ENCODE measurements around the gene EPHA7.

EPHA7 gene

DNA sequence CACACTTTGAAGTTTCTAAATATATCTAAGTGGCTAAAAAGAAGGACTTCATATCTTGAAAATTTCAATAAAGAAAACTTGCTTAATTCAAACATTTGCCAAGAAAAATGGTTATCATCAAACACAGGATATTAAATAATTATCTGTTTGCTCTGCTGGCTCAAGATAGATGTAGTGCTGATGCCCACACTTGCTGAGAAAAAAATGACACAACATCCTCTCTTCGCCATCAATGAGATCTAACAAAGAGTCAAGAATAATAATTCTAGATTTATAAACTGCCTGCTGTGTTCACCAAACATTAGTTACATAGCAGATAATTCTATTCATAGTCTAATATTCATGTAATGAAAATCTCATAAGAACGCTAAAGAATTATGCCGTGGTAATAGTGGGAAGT lies 93.6 kb downstream of the EPHA7 start:
- DNase-seq (ENCODE audit: low read depth, low spot score), result no peak

DNA sequence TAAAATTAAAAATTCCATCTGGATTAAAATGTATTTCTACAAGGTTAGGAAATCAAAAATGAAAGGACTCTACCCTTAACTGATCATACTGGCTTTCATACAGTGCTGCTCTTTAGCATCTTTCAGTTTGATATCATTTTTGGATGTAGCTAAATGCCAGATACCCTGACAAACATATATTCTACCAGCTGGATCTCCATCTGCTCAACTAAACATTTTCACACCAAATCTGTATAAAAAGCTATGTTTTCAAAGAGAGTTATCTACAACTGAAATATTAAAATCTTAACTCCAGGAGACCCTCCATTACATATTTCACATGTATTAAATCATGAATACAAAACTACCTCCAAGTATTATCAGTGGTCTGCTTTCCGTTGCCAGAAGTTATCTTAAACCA lies 95.7 kb downstream of the EPHA7 start:
- no peak for DNase-seq (ENCODE audit: low read depth, low spot score)

GRCh38 chr6:93322651-93323050 lies 96.7 kb downstream of the EPHA7 start:
- DNase-seq (ENCODE audit: low read depth, low spot score), result no peak

GRCh38 chr6:93319304-93319703 lies 100.1 kb downstream of the EPHA7 start:
- no peak for DNase-seq (ENCODE audit: low read depth, low spot score)

GRCh38 chr6:93318121-93318520 lies 101.2 kb downstream of the EPHA7 start:
- no peak for DNase-seq (ENCODE audit: low read depth, low spot score)

- DNase-seq (ENCODE audit: low read depth, low spot score), result no peak
Observed at GRCh38 chr6:93317592-93317991, 101.8 kb downstream of the EPHA7 start.

GRCh38 chr6:93307505-93308409 lies 111.6 kb downstream of the EPHA7 start:
- no peak for DNase-seq (ENCODE audit: low read depth, low spot score)

GRCh38 chr6:93305088-93305487 lies 114.3 kb downstream of the EPHA7 start:
- no peak for DNase-seq (ENCODE audit: low read depth, low spot score)

DNA sequence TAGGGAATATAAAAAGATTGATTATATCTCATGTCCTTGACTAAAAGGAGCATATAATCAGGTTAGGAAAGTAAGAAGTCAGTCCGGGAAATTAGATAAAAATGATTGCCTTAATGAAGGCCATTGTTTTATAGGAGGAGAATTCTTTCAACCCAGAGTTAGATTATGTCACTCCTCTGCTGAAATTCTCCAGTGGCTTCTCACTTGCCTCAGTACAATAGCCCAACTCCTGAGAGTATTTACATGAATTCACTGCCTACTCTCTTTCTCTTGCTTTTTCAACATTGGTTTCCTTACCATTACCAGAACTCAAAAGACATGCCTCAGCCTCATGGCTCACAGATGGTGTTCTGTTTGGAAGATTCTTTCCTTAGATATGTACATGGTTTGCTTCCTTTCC lies 114.9 kb downstream of the EPHA7 start:
- no peak for DNase-seq (ENCODE audit: low read depth, low spot score)

GRCh38 chr6:93300661-93301060 lies 118.7 kb downstream of the EPHA7 start:
- DNase-seq (ENCODE audit: low read depth, low spot score), result no peak

DNA sequence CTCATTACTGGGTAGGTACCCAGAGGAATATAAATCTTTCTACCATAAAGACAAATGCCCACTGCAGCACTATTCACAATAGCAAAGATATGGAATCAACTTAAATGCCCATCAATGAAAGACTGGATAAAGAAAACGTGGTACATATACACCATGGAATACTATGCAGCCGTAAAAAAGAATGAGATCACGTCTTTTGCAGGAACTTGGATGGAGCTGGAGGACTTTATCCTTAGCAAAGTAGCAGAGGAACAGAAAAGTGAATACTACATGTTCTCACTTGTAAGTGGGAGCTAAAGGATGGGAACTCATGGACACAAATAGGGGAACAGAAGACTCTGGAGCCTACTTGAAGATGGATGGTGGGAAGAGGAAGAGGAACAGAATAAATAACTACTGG lies 119.7 kb downstream of the EPHA7 start:
- no peak for DNase-seq (ENCODE audit: low read depth, low spot score)

DNA sequence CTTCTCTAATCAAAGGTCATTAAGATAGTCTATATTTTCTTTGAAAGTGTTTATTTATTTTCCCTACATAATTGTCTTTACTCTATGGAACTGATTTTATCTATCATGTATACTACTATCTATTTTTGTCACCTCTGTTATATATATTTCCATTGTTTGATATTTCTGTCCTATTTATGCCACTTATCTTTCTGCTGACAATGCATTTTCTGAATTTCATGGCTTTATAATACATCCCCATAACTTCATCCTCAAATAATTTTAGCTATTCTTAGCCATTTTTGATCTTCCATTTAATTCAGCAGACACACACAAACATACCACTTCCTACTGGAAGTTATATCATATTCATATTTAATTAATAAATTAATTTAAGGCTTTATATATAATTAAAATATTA lies 123.7 kb downstream of the EPHA7 start:
- DNase-seq (ENCODE audit: low read depth, low spot score), result no peak

- DNase-seq (ENCODE audit: low read depth, low spot score), result no peak
Observed at GRCh38 chr6:93294879-93295278, 124.5 kb downstream of the EPHA7 start.

GRCh38 chr6:93293872-93294271 lies 125.5 kb downstream of the EPHA7 start:
- DNase-seq (ENCODE audit: low read depth, low spot score), result no peak

DNA sequence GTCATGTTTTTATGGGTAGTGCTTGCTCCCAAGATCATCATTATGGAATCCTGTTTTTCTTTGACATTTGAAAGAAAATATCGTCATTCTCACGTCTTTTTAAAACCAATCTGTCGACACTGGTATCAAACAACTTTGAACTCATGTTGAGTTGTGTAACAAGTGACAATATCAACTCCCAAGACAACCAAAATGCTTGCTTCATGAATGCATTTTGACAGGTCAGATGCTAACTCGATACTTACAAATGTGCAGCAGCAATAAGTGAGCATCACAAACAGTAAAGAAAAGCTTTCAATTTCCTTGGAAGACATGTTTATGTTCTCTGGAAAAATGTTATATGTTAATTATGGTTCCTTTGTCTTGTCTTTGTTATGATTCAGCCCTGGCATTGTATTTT lies 125.9 kb downstream of the EPHA7 start:
- no peak for DNase-seq (ENCODE audit: low read depth, low spot score)

DNA sequence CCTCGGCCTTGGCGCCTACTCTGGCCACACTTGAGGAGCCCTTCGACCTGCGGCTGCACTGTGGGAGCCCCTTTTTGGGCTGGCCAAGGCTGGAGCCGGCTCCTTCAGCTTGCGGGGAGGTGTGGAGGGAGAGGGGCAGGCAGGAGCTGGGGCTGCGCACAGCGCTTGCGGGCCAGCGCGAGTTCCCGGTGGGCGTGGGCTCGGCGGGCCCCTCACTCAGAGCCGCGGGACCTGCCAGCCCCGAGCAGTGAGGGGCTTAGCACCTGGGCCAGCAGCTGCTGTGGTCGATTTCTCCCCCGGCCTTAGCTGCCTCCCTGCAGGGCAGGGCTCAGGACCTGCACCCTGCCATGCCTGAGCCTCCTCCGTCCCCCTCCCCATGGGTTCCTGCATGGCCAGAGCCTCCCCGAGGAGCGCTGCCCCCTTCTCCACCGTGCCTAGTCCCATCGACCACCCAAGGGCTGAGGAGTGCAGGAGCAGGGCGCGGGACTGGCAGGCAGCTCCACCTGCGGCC lies 136.8 kb downstream of the EPHA7 start:
- no peak for DNase-seq (ENCODE audit: low read depth, low spot score)

- no peak for DNase-seq (ENCODE audit: low read depth, low spot score)
Observed at GRCh38 chr6:93278241-93278640, 141.1 kb downstream of the EPHA7 start.

DNA sequence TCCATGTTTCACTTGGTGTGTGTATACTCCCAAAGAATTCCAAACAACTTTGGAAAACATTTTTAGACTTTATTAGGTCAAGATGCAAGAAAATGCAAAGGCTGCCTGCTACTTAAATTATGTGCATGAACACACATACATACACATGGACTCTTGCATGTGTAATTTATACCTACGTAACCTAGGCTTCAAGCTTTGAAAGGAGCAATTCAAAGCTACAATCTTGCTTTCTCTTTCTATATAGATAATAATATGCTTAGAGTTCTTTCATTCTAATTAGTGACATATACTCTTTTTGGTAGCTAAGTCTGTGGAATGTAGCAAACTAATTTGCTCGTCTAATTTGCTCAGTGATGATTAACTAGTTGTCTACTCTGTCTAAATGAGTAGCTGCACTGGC lies 146.5 kb downstream of the EPHA7 start:
- no peak for DNase-seq (ENCODE audit: low read depth, low spot score)

- DNase-seq (ENCODE audit: low read depth, low spot score), result no peak
Observed at GRCh38 chr6:93272211-93272610, 147.1 kb downstream of the EPHA7 start.

DNA sequence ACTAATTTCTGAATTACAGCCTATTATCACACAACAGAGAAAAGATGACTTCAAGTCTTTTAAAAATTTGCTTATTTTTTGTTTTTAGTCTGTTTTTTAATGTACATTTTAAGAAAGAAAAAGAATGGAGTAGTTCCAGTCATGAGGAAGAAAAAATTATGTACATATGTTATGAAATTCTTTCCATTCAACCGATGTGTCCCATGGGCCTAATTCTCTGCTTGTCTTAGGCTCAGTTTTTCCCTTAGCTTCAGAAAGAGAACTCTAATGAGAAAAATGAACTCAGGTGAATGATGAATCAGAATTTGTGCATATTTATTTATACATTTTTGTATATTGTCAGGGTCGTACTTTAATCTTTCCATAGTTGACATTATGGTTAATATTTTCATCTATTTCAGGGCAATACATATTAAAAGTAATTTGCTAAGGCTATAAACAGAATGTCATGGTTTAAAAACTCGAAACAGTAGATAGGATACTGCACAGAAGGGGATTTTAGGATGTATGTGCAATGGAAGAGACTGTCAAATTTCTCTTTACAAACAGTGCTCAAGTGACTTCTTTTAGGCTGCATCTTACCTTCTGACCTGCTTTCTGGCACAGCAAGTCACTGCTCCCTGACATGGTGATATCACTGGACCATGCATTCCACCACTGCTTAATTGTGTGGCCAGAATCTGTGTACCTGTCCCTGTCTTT lies 153.1 kb downstream of the EPHA7 start:
- no peak for DNase-seq (ENCODE audit: low read depth, low spot score)

DNA sequence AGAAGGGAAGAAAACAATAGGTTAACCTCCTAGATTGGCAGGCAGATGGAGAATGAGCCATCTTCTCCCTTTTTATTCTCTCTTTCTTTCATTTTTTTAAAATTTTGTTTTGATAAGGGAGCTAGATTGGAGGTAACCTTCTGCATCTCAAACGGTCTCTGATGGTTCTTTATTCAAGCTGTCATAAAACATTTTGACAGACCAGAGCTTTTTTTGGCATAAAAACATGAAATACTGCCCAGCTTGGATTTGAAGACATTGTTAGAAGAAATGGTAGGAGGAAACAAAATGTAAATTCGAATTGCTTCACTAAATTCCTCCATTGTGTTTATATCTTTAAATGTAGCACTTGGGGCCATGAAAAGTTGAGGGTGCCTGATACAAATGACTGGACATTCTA lies 158.5 kb downstream of the EPHA7 start:
- DNase-seq (ENCODE audit: low read depth, low spot score), result no peak

GRCh38 chr6:93259332-93259731 lies 160.0 kb downstream of the EPHA7 start:
- DNase-seq (ENCODE audit: low read depth, low spot score), result no peak

- DNase-seq (ENCODE audit: low read depth, low spot score), result no peak
Observed at GRCh38 chr6:93252930-93253329, 166.4 kb downstream of the EPHA7 start.

Measured in iPS DF 19.7 (cell line).